H4 (cell line): ENCODE results near the gene PACC1. TPM values are rescaled to one million over a fixed set of nuclear protein-coding genes. Genes with fewer than 3 reads are reported as not detected.

Experiments used
- DNase-seq: peaks from one replicate; pipeline ENCODE4 v3.0.0-alpha.2; 2015; ENCODE audit warnings: low spot score
- total RNA-seq: library from RNA; depleted of rRNA; stranded (reverse); fragments of >200 nt; shearing (Covaris generic); gene quantifications from 2 replicates; pipeline ENCODE4 v1.2.3, GENCODE V29; 2014; rRNA removed

PACC1 gene
- 14.8 and 15.9 TPM in 2 replicates for total RNA-seq

DNA sequence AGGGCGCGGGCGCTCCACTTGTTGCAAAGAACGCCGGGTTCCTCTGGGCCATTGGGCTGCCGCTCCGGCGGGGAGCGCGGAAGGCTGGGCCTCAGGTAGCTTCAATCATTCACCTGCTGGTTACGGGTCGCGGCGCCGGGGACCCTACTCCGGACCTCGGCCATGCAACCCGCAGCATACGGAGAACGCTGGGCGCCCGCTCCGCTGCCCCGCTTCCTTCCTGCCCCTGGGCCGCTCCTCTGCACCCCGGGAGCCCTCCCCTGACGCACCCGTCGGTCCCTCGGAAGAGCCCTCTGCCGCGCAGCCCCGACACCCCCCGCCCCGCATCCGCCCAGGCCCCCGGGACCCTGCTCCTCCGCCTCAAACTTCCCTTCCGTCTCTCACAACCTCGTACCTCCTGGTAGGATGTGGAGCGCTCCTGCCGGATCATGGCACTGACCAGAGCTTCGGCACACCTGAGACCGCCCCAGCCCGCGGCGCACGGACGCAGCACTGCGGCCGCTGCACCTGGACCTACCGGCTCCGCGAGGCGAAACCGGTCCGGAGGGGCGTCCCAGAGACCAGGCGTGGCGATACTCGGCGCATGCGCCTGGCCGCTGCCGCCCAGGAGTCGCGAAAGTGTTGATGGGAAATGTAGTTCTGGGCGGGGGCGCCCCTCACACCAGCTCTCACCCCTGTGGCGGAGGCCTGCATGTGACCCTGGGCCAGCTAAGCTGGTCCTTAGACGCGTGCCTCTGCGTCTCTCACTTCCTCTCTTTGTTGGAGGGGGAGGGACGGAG is at the start of gene PACC1:
Gene PACC1, minus strand, starts transcription at position 559 of the 779 bp plus-strand sequence. Its CDS starts 129 bp downstream, at position 430.
- DNase-seq: peak; percentile 80

DNA sequence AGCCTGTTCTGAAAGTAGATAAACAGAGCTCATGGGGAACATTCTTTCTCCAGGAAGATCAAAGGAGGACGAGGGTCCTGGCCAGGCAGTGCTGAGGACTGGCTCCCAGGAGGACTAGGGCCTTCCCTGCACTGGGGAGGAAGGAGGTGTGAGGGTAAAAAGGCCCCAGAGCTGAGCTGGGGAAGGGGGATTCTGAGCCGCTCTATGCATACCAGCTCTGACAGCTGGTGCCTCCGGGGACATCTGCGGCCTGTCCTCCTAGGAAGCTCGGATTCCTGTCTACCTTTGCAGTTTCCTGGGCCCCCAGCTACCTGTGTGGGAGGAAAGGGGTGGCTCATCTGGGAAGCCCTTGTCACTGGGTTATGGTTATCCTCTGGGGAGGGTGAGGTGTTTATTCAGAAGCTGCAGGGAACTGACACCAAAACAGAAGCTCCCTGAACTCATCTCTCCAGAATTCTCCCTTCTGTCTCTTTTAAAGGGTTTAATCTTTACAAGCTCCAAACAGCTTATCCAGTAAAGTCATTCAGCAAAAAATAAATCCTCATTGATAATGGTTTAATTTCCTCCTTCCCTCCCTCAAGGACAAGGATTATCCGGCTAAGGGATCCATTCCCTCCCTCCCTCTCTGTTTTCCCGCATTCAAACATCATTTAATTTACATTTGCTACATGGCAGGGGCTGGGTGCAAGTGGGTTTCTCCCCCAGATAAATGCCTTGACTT is 49.0 kb upstream of the PACC1 start:
- DNase-seq: no peak

DNA sequence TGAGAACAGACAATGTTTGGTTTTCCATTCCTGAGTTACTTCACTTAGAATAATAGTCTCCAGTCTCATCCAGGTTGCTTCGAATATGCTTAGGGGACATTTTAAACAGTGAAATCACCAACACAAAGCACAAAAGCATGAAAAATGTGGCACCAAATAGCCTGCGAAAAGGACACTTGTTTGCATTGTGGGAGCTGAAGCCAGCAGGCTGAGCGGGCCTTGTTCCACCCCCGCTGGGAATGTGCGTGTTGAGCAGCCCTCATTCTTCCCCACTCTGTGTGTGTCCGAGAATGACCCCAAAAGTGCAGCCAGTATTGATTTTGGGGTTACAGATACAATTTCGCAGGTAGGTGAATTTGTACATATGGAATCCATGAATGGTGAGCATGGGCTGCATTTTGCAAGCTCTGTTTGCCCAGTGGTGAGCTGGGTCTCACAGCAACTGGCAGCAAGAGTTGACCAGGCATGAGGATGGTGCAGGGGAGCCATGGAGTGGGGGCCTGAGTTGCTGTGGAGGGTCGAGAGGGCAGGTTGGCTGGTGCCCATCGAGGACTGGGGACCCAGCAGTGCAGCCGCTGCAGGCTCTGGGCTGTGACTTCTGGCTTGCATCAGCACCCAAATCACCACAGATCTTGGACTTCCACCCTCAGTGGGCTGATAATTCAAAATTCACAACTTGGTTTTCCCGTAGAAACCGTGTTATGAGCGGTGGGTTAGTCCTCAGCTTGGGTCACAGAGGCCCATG is 47.4 kb upstream of the PACC1 start:
- no peak for DNase-seq

- DNase-seq: no peak
Observed at GRCh38 chr1:212460376-212460775, 45.7 kb upstream of the PACC1 start.

- no peak for DNase-seq
Observed at GRCh38 chr1:212459656-212460055, 45.0 kb upstream of the PACC1 start.

- DNase-seq: no peak
Observed at GRCh38 chr1:212458817-212459216, 44.1 kb upstream of the PACC1 start.

DNA sequence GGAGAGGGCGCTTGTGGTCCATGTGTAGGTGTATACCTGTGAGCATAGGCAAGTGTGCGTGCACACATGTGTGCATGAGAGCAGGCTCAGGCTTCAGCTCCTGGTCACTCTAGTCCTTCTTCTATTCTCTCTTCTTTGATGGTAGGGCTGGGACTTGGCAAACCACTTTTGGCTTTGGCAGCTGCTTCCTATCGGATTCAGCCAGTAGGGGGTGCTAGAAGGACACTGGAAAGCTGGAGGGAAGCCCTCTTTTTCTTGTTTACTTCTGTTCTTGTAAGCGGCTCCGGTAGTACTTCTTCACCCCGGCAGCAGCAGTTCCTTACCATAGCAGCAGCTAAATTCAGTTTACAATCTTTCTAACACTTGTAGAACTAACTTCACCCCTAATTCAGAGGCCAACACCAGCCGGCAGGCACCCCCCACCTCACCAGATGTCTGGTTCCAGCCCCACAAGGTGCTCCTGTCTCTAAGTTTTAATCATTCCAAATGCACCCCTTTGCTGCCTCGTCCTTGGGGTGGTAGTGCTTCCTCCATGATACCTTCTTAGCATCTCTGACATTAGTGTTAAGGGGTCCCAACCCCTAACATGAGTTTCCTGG is 43.2 kb upstream of the PACC1 start:
- peak; percentile 33 for DNase-seq

- peak; percentile 64 for DNase-seq
Observed at GRCh38 chr1:212455803-212456528, 41.3 kb upstream of the PACC1 start.

GRCh38 chr1:212455401-212455800 is 40.7 kb upstream of the PACC1 start:
- no peak for DNase-seq

- no peak for DNase-seq
Observed at GRCh38 chr1:212454741-212455140, 40.1 kb upstream of the PACC1 start.

DNA sequence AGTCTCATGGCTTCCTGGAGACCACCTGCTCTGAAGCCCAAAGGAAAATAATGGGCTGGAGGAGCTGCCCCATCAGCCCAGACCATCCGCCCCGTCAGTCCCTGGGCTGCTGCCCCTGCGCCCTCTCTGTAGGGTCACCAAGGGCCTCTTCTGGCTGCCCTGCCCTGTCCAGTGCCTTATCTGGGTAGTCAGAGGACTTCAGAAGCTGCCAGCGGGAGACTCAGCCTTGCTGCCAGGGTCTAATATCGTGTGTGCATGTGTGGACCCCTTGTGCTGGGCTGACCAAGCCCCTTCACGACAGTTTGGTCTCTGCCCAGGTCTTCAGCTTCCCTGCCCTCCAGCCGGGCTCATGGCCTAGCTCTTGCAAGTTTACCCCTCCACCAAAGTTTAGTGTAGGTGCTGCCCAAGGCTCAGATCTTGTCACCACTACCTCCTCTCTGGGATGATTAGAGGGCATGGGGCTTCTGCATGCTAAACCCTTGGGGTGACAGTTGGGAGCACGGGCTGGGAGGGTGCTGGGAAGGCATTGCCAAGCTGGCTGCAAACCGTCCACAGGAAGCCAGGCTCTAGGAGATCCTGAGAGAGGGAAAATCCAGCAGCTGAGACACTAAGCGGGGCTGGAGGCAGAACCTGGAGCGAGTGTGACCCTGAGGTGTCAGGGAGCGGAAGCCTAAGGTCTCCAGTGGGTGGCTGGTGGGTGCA is 38.6 kb upstream of the PACC1 start:
- DNase-seq: no peak

DNA sequence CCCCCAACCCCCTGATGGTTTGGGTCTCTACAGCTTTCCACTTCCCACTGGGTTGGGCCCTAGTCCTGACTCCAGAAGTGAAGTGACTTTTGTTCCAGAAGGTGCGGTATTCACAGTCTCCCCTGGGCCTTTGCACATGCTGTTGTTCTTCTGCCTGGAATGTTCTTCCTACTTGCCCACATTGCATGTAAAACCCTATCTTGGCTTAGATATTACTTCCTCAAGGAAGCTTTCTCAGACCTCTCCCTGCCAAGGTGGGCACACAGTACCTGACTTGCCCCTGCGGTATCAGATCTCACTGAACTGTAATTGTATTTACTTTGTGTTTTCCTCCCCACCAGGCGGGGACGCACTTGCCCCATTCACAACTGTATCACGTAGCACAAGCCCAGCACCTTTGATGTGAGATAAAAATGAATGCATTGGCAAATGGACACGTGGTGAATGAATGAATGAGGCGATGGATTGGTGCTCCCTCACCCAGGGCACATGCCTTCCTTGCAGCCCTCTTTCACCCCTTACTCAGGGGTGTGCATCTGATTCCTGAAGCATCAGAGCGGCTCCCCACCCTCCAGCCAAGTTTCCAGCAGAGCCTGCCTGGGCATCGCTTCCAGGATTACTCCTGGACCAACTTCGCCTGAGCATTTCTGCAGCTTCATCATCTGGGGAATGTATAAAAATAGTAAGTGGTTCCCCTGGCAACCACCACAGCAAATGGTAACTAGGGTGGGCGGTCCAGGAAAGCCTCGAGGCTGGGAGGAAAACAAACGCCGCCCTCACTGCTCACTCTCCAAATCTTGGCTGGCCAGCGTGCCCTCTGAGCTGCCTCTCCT is 37.9 kb upstream of the PACC1 start:
- DNase-seq: no peak

- no peak for DNase-seq
Observed at GRCh38 chr1:212451416-212452322, 37.0 kb upstream of the PACC1 start.

DNA sequence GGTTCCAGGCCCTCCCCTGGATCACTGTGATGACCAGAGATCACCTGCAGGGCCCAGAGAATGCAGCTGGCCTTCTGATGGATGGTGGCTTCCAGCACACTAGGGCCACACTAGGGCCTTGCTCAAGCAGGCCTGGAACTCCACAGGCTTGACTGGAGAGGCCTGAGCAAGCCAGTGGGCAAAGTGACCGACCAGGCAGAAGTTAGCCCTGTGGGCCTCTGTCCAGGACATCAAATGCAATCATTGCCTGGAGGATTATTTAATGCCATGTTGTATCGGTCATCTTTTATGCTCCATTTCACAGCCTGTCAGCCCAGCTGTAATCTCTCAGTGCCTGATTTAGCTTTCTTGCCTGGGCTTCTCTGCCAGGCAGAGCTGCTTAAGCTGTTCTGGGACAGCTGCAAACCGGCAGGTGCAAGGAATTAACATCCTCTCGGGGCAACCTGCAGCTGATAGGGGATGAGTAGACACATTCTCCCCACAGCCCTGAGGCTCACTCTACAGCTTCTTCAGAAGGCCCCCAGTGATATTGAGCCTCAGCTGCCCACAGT is 35.7 kb upstream of the PACC1 start:
- DNase-seq: no peak

- DNase-seq: no peak
Observed at GRCh38 chr1:212447478-212447877, 32.8 kb upstream of the PACC1 start.

GRCh38 chr1:212446333-212446732 is 31.6 kb upstream of the PACC1 start:
- DNase-seq: no peak

DNA sequence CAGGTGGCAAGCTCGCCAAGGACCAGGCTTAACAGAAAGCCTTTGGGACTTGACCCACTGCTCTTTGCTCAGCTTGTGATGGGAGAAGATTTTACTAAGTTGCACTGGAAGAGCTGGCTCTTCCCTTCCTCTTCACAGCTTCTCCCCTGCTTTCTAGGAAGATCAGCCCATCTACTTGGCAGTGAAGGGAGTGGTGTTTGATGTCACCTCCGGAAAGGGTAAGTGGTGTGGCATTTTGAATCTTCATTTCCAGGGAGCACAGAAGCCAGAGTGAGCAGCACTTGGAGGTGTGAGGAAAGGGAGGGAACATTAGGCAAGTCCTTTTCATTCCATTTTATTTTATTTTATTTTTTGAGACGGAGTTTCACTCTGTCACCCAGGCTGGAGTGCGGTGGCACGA is 27.7 kb upstream of the PACC1 start:
- DNase-seq: no peak

DNA sequence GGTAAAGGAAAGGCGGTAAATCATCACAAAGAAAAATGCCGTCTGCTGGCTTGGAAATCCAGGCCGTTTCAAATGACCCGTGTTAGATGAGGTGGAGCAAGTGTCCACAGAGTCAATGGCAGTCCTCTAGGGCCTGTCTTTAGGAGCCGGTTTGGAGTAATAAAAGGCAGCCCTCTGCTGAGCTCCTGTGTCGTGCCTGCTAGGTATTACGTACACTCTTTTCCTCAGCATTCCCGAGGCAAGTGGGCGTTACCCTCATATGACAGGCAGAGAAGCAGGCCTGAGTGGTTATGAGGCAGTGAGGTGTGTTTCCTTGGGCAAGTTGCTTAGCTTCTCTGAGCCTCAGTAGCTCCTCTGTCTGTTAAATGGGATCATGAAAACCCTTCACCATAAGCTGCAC is 25.7 kb upstream of the PACC1 start:
- DNase-seq: no peak
